ENCODE data around the gene PCDH9.

The PCDH9 gene

DNA sequence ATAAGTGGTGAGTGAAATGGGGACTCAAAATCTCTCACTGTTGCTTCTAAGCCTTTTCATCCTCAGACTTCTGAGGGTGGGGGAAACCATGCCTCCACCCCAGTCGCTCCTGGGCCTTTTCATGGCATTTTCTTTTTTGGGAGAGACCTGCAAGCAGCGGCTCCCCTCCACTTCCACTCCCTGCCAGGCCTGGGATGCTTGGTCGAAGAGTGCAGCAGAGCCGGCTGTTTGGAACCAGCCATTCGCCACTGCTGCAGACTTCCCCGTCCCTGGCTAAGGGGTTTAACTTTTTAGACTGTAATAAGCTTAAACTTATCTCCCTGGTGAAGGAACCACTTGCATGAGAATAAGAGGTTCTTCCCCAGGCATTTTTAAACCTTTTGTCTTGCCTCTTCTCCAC is 617.2 kb downstream of the PCDH9 start:
- Histone ChIP-seq H3K4me3 (ENCODE audit: insufficient read depth, low read length, poor library complexity, severe bottlenecking) (no peak overlapping the region), H3K79me2 (ENCODE audit: insufficient read depth, low read length) (no peaks in the 10 kb centered on the region), H3K36me3 (ENCODE audit: low read length) (no peaks in the 10 kb centered on the region), H3K4me2 (ENCODE audit: low read depth, low read length, poor library complexity, severe bottlenecking) (no peak overlapping the region), H4K20me1 (ENCODE audit: low read depth, low read length) (no peaks in the 10 kb centered on the region), H3K9ac (ENCODE audit: low read length) (no peak overlapping the region), H3K27me3 (ENCODE audit: low read length) (no peaks in the 10 kb centered on the region), H3K27ac (ENCODE audit: low read depth, low read length) (no peak overlapping the region), H3K9me2 (replicated peaks; ENCODE audit: insufficient read depth, low read length) (no peaks in the 10 kb centered on the region), H2AFZ (ENCODE audit: low read depth, low read length, severe bottlenecking) (peak overlapping the region; percentile 34), H3F3A (ENCODE audit: insufficient read depth) (no peaks in the 10 kb centered on the region), H3K9me3 (ENCODE audit: insufficient read depth, low read length) (no peaks in the 10 kb centered on the region)
- TF ChIP-seq, protein P1, sequence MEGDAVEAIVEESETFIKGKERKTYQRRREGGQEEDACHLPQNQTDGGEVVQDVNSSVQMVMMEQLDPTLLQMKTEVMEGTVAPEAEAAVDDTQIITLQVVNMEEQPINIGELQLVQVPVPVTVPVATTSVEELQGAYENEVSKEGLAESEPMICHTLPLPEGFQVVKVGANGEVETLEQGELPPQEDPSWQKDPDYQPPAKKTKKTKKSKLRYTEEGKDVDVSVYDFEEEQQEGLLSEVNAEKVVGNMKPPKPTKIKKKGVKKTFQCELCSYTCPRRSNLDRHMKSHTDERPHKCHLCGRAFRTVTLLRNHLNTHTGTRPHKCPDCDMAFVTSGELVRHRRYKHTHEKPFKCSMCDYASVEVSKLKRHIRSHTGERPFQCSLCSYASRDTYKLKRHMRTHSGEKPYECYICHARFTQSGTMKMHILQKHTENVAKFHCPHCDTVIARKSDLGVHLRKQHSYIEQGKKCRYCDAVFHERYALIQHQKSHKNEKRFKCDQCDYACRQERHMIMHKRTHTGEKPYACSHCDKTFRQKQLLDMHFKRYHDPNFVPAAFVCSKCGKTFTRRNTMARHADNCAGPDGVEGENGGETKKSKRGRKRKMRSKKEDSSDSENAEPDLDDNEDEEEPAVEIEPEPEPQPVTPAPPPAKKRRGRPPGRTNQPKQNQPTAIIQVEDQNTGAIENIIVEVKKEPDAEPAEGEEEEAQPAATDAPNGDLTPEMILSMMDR (IDR thresholded peaks at IDR 0.05; ENCODE audit: insufficient read depth, low read length, poor library complexity, severe bottlenecking) = no peak
- TF ChIP-seq EZH2phosphoT487 (conservative IDR thresholded peaks at IDR 0.05; ENCODE audit: low read length) = no peak

DNA sequence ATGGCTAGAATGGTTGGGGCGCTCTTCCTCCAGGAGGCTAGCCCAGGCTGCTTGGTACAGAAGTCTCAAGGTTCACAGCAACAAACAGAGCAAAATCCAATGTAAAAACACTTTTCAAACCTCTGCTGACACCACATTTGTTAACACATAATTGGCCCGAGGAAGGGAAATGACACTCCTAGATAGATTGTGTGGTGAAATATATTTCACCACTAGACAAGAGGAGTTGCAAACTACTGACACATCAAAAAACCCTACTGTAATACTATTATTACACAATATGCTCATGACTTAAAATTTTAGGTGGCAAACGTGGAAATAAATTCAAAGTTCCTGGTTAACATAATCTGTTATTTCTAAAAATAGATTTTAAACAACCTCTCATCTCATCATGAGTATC is 643.6 kb downstream of the PCDH9 start:
- no peak overlapping the region for H3K4me2 ChIP-seq (ENCODE audit: low read depth, low read length, poor library complexity, severe bottlenecking)
- no peaks in the 10 kb centered on the region for H3F3A ChIP-seq (ENCODE audit: insufficient read depth)
- no peak overlapping the region for H3K4me3 ChIP-seq (ENCODE audit: insufficient read depth, low read length, poor library complexity, severe bottlenecking)
- H3K36me3 ChIP-seq (ENCODE audit: low read length) = 0 out of 2 replicates have a peak, but pooled peaks cover 2% of the 10 kb centered on the region
- no peak overlapping the region for H3K27ac ChIP-seq (ENCODE audit: low read depth, low read length)
- no peaks in the 10 kb centered on the region for H3K79me2 ChIP-seq (ENCODE audit: insufficient read depth, low read length)
- no peak overlapping the region for H2AFZ ChIP-seq (ENCODE audit: low read depth, low read length, severe bottlenecking)
- no peaks in the 10 kb centered on the region for H3K27me3 ChIP-seq (ENCODE audit: low read length)
- no peak for TF ChIP-seq EZH2phosphoT487 (conservative IDR thresholded peaks at IDR 0.05; ENCODE audit: low read length)
- TF ChIP-seq, protein P1 (IDR thresholded peaks at IDR 0.05; ENCODE audit: insufficient read depth, low read length, poor library complexity, severe bottlenecking) = no peak
- no peaks in the 10 kb centered on the region for H4K20me1 ChIP-seq (ENCODE audit: low read depth, low read length)
- no peaks in the 10 kb centered on the region for H3K9me2 ChIP-seq (replicated peaks; ENCODE audit: insufficient read depth, low read length)
- H3K9me3 ChIP-seq (ENCODE audit: insufficient read depth, low read length) = no peaks in the 10 kb centered on the region
- no peak overlapping the region for H3K9ac ChIP-seq (ENCODE audit: low read length)

DNA sequence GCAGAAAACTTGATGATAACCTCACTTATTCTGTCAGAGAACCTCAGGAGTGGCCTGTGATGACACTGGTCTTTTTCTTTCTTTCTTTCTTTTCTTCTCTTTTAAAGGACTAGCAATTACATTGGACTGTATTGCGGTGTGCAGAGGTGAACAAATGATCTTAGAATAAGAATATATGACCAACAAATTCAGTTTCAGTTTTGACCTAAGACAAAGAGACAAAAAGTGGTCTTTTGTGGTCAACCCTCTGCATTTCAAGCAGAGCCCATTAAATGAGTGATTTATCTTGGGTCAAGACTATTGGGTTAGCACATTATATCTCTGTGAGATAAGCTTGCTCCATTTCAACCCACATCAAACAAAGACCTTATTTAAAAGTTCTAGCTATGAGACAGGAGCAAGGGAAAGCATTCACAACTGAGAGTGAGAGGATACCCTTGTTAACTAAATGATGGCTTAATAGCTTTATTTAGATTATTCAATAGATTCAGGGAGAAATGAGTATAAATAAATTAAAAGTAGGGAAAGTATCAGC is 644.4 kb downstream of the PCDH9 start:
- Histone ChIP-seq H3K9me3 (ENCODE audit: insufficient read depth, low read length) (no peaks in the 10 kb centered on the region), H3K36me3 (ENCODE audit: low read length) (no peaks in the 10 kb centered on the region), H3K27me3 (ENCODE audit: low read length) (no peaks in the 10 kb centered on the region), H3K4me3 (ENCODE audit: insufficient read depth, low read length, poor library complexity, severe bottlenecking) (no peak overlapping the region), H4K20me1 (ENCODE audit: low read depth, low read length) (no peaks in the 10 kb centered on the region), H3K9me2 (replicated peaks; ENCODE audit: insufficient read depth, low read length) (no peaks in the 10 kb centered on the region), H3K4me2 (ENCODE audit: low read depth, low read length, poor library complexity, severe bottlenecking) (no peak overlapping the region), H2AFZ (ENCODE audit: low read depth, low read length, severe bottlenecking) (no peak overlapping the region), H3K79me2 (ENCODE audit: insufficient read depth, low read length) (no peaks in the 10 kb centered on the region), H3K9ac (ENCODE audit: low read length) (no peak overlapping the region), H3F3A (ENCODE audit: insufficient read depth) (no peaks in the 10 kb centered on the region), H3K27ac (ENCODE audit: low read depth, low read length) (no peak overlapping the region)
- TF ChIP-seq, protein P1 (IDR thresholded peaks at IDR 0.05; ENCODE audit: insufficient read depth, low read length, poor library complexity, severe bottlenecking) = no peak
- TF ChIP-seq EZH2phosphoT487 (conservative IDR thresholded peaks at IDR 0.05; ENCODE audit: low read length) = no peak

Measured in SU-DHL-6 (cell line).